A549 (cell line): Measurements from ENCODE around the gene ZNF367.

Experiments used
- FOSL2 ChIP-seq, 2 experiments: fragments of 450-650 bp in 1 of 2; fragments of >200 bp in 1 of 2; sonication (Bioruptor Twin) in 1 of 2; formaldehyde crosslinking; IDR thresholded peaks; 2 replicates each; pipeline versions ENCODE4 v1.5.0 to v1.6.1; 2016 to 2020; ENCODE audit warnings: mild to moderate bottlenecking in 1 of 2, moderate library complexity in 1 of 2
- RAD21 ChIP-seq, 2 experiments: fragments of >200 bp in 1 of 2; sonication (Bioruptor Twin) in 1 of 2; formaldehyde crosslinking in 1 of 2; IDR thresholded peaks in 1 of 2; conservative IDR thresholded peaks in 1 of 2; 2 replicates in 1 of 2; 3 replicates in 1 of 2; pipeline ENCODE4 v1.6.1; 2012 to 2018; ENCODE audit warnings: inconsistent platforms in 1 of 2

DNA sequence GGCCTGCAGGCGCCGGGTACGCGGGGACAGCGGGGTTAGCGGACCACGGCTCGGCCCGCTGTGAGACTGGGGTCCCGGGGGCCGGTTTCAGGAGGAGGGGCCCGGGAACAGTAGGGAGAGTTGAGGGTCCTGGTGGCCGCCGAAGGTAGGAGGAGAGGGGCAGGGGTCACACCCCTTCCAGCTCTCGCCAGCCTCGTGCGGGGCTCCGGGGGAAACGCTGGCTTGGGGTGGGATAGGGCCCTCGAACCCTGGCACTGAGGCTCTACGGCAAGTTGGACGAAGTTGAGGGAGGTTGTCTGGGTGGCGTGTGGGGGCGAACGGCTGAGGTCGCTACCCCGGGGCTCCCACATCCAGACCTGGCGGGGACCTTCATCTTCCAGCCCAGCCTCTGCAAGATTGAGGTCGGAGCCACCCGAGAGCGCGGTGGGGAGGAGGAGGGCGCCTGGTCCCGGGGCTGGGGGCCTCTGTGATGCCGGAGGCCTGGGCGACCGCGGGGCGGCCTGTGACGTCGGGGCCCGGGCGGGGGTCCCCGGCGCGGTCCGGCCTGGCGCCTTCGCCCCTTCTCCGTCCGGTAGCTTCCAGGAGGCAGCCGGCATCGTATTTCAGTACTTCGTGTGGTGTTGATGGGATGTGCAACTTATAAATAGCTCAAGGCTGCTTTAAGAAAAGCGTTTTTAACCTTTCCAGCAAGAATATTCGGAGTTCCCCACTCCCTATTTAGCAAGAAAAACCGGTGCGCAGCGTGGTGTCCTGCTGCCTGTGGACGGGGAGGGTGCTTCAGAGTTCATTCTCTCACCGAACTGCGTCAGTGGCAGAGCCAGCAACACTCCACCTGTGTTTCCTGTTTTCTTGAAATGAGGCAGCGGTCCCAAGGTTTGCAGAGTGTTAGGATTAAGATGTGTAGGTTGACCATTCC, 32.7 kb upstream of the ZNF367 start:
- no peak for TF ChIP-seq FOSL2 (IDR thresholded peaks at IDR 0.05)
- no peak for TF ChIP-seq FOSL2 (CRISPR knock-in tag; IDR thresholded peaks at IDR 0.05)
- TF ChIP-seq RAD21 (conservative IDR thresholded peaks at IDR 0.05 in 1 of 2, IDR thresholded peaks at IDR 0.05 in 1 of 2) = no peak
